Chondrocyte (in vitro differentiated cells): Measurements from ENCODE around the gene ERFE. TPM values are rescaled to one million over a fixed set of nuclear protein-coding genes. Genes with fewer than 3 reads are reported as not detected.
"Not testable (repeated sequence)": the region's sequence is repeated elsewhere in the genome, so short reads cannot be mapped to it uniquely, and the experiment has no call there.

ENCODE experiments used
- DNase-seq: peaks from one replicate; pipeline ENCODE4 v3.0.0; 2021; ENCODE audit warnings: mixed read lengths, low spot score
- H3K27ac Mint-ChIP-seq: one replicate; pipeline ENCODE4 v1.8.0; 2021; ENCODE audit warnings: mild to moderate bottlenecking, moderate library complexity, mixed read lengths; ENCODE audit not compliant: unreplicated experiment
- H3K27me3 Mint-ChIP-seq: 2 replicates; pipeline ENCODE4 v1.8.0; 2021; ENCODE audit warnings: low read depth, mixed read lengths
- H3K36me3 Mint-ChIP-seq: 2 replicates; pipeline ENCODE4 v1.8.0; 2021; ENCODE audit warnings: low read depth, mixed read lengths
- H3K4me1 Mint-ChIP-seq: 2 replicates; pipeline ENCODE4 v1.8.0; 2021; ENCODE audit warnings: low read depth, mild to moderate bottlenecking, mixed read lengths
- H3K4me3 Mint-ChIP-seq: one replicate; pipeline ENCODE4 v1.8.0; 2021; ENCODE audit warnings: mild to moderate bottlenecking, moderate library complexity, mixed read lengths; ENCODE audit not compliant: unreplicated experiment
- H3K9me3 Mint-ChIP-seq: 2 replicates; pipeline ENCODE4 v1.8.0; 2021; ENCODE audit warnings: low read depth, mixed read lengths
- long read RNA-seq: library from polyadenylated mRNA; stranded (forward); transcript quantifications from one replicate; pipeline ENCODE4 v2.0.0, GENCODE V29; 2021
- total RNA-seq: library from RNA; stranded (reverse); gene quantifications from 3 replicates; pipeline ENCODE4 v1.2.1, GENCODE V29; 2021
- TF ChIP-seq, protein P1 (sequence below): fragments of 200-600 bp; sonication (generic); IDR thresholded peaks from 2 replicates; pipeline ENCODE4 v1.5.0; 2021; ENCODE audit warnings: antibody characterized with exemption, mild to moderate bottlenecking, moderate library complexity

The ERFE gene, protein sequence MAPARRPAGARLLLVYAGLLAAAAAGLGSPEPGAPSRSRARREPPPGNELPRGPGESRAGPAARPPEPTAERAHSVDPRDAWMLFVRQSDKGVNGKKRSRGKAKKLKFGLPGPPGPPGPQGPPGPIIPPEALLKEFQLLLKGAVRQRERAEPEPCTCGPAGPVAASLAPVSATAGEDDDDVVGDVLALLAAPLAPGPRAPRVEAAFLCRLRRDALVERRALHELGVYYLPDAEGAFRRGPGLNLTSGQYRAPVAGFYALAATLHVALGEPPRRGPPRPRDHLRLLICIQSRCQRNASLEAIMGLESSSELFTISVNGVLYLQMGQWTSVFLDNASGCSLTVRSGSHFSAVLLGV
- total RNA-seq, result 1.8 to 10.3 TPM (median 9.4 TPM) in 3 replicates
- long read RNA-seq, partial matches to known transcripts, result 0 of 5 reads
- long read RNA-seq, other reads (novel, unspliced or antisense), result 2 of 5 reads

DNA sequence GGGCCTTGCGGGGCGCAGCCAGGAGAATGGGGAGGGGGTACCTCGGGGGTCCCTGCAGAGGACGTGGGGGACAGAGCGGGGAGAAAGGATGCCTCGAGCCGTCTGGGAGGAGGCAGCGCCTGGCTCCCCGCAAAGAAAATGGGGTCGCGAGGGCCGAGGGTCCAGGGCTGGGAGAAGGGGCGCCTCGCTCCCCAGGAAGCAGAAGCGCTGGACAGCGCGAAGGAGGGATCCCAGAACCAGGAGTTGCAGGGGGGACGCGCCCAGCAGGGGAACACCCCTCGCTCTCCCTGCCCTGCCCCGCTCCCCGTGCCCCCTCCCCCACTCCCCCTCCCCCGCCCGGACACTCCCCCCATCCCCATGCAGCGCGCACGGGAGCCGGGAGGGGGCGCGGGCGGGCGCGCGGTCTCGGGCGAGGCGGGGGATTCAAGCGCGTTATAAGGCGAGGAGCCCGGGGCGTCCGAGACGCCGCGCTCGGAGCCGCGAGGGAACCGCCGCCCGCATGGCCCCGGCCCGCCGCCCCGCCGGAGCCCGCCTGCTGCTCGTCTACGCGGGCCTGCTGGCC is at the start of gene ERFE:
Gene ERFE, plus strand, starts transcription at position 462 of the 562 bp plus-strand sequence. Its CDS starts 38 bp downstream, at position 500.
- DNase-seq, result no peak
- H3K27ac Mint-ChIP-seq, result no peak within 1 kb of the TSS
- H3K4me3 Mint-ChIP-seq, result peak within 1 kb of the TSS; percentile 60
- TF ChIP-seq, protein P1, sequence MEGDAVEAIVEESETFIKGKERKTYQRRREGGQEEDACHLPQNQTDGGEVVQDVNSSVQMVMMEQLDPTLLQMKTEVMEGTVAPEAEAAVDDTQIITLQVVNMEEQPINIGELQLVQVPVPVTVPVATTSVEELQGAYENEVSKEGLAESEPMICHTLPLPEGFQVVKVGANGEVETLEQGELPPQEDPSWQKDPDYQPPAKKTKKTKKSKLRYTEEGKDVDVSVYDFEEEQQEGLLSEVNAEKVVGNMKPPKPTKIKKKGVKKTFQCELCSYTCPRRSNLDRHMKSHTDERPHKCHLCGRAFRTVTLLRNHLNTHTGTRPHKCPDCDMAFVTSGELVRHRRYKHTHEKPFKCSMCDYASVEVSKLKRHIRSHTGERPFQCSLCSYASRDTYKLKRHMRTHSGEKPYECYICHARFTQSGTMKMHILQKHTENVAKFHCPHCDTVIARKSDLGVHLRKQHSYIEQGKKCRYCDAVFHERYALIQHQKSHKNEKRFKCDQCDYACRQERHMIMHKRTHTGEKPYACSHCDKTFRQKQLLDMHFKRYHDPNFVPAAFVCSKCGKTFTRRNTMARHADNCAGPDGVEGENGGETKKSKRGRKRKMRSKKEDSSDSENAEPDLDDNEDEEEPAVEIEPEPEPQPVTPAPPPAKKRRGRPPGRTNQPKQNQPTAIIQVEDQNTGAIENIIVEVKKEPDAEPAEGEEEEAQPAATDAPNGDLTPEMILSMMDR, result peak; percentile 79
- no peaks in the 10 kb centered on the region for H3K27me3 Mint-ChIP-seq
- peaks cover 8% of the 10 kb centered on the region for H3K9me3 Mint-ChIP-seq
- peaks cover 2% of the 10 kb centered on the region for H3K36me3 Mint-ChIP-seq
- peaks cover 25% of the 10 kb centered on the region for H3K4me1 Mint-ChIP-seq

DNA sequence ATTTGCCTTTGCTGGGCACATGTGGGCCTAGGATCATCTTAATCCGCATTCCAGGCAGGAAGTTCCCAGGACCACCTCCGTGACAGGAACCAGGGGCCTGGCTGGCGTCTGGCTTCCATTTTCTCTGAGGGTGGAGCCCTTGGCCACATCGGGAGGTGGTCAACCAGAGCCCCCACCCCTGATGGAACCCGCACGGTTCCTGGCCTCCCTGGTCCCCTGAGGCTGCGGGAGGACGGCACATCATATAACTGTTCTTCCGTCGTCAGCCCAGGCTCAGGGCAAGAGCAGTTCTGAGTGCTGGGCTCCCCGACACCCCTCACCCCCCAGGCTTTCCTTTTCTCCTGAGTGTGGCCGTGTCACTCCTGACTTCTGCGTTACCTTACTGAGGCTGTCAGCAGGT is 45.2 kb upstream of the ERFE start:
- no peak overlapping the region for H3K4me3 Mint-ChIP-seq
- peaks cover 7% of the 10 kb centered on the region for H3K27me3 Mint-ChIP-seq
- DNase-seq, result peak; percentile 54
- peaks cover 7% of the 10 kb centered on the region for H3K36me3 Mint-ChIP-seq
- H3K27ac Mint-ChIP-seq, result no peak overlapping the region
- TF ChIP-seq, protein P1, result no peak
- H3K4me1 Mint-ChIP-seq, result peaks cover 7% of the 10 kb centered on the region
- H3K9me3 Mint-ChIP-seq, result peaks cover 17% of the 10 kb centered on the region

DNA sequence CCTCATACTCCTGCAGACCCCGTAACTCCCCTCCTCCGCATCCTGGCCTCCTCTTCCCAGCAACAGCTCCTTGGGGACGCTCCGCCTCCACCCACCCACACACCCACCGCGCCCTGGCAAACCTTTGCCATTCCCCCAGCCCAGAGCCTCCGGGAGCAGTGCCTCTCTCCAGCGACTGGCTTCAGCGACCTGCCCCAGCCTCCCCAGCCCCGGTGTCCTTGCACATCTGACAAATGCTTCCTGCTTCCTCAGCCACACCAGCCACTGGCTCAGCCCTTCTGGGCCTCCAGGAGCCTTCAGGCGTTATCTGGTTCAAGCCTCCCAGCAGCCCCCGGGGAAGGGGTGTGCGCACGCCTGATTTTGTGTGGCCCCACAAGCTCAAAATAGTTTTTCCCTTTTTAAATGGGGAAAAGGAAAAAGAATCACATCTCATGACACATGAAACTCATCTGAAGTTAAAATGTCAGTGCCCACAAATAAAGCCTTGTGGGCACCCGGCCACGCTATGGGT is 44.4 kb upstream of the ERFE start:
- Mint-ChIP-seq H3K36me3 (peaks cover 7% of the 10 kb centered on the region), H3K27me3 (peaks cover 9% of the 10 kb centered on the region), H3K4me3 (no peak overlapping the region), H3K27ac (no peak overlapping the region), H3K9me3 (peaks cover 17% of the 10 kb centered on the region), H3K4me1 (no peaks in the 10 kb centered on the region)
- peak; percentile 75 for DNase-seq
- TF ChIP-seq, protein P1, result no peak

DNA sequence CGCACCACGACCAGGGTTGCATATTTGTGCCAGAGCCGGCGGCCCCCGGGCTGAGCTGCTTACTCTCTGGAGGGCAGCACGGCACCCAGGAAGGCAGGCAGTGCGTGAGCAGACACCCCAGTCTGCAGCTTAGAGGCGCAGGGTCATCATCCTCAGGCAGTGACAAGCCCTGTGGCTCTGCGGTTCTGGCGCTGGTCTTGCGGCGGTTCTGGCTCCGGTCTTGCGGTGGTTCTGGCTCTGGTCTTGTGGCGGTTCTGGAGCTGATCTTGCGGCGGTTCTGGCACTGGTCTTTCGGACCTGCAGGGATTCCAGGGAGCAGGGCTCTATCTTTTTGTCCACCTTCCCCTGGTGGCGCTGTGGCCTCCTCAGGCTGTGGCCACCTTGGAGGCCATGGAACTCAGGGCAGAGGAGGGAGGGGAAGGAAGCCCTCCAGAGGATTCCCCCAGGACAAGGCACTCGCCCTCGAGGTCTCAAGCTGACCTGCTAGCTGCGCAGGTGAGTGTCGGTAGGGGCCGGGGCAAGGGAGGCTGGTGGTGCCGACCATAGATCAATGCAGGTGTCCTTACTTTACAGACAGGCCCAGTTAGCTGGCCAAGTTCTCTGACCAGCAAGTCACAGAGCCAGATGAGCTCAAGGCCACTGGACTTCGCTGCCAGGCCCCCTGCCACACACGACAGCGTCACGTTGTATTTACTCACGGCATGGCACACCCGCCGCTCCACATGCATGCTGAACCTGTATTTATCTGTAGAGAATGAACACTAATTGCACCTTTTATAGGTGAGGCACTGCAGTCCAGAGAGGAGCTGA is 43.7 kb upstream of the ERFE start:
- Mint-ChIP-seq H3K9me3 (peaks cover 17% of the 10 kb centered on the region), H3K4me3 (no peak overlapping the region), H3K36me3 (peaks cover 7% of the 10 kb centered on the region), H3K27ac (no peak overlapping the region), H3K4me1 (no peaks in the 10 kb centered on the region), H3K27me3 (peaks cover 9% of the 10 kb centered on the region)
- TF ChIP-seq, protein P1, result no peak
- DNase-seq, result peak; percentile 77

DNA sequence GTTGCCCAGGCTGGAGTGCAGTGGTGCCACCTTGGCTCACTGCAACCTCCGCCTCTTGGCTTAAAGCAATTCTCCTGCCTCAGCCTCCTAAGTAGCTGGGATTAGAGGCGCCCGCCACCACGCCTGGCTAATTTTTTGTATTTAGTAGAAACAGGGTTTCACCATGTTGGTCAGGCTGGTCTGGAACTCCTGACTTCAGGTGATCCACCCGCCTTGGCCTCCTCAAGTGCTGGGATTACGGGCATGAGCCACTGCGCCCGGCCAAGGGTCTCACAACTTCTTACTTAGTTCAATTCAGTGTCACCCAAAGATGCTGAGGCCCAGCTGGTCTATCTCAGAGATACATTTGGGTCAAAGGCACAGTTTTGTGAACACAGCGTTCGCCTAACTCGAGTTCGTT is 43.1 kb upstream of the ERFE start:
- H3K4me3 Mint-ChIP-seq, result not testable (repeated sequence)

More for the DNA sequence above, 43.1 kb upstream of the ERFE start:
- not testable (repeated sequence) for H3K27me3 Mint-ChIP-seq, H3K27ac Mint-ChIP-seq, H3K36me3 Mint-ChIP-seq, H3K4me1 Mint-ChIP-seq
- peaks cover 17% of the 10 kb centered on the region for H3K9me3 Mint-ChIP-seq
- peak; percentile 40 for DNase-seq
